OCI-LY7 (cell line): ENCODE measurements around the gene WDR91. TPM values are rescaled to one million over a fixed set of nuclear protein-coding genes. Genes with fewer than 3 reads are reported as not detected.
A peak's percentile ranks its signal among the peaks of the same experiment; 100 is the strongest.

Experiments
- BruUV-seq: library from RNA; stranded (reverse); fragments of 400-500 nt; replicated peaks from 2 replicates; lab custom pipeline; 2021; lab: Mats Ljungman, UMichigan
- CTCF ChIA-PET: fragments of 300-600 bp; sonication (Branson Sonifier 250); formaldehyde crosslinking; loops from one replicate; lab custom pipeline; 2022; ENCODE audit warnings: antibody characterized with exemption; ENCODE audit not compliant: unreplicated experiment; lab: Charles Lee
- POLR2A ChIA-PET: fragments of 300-600 bp; sonication (Branson Sonifier 250); formaldehyde crosslinking; loops from one replicate; lab custom pipeline; 2022; ENCODE audit warnings: antibody characterized with exemption; lab: Charles Lee
- DNase-seq: peaks from one replicate; pipeline ENCODE4 v3.0.0-alpha.2; 2015; ENCODE audit warnings: low spot score
- H2AFZ ChIP-seq: fragments of 200-600 bp; sonication (generic), shearing (Covaris generic); 2 replicates; pipeline ENCODE4 v1.6.1; 2014; ENCODE audit warnings: mild to moderate bottlenecking, antibody characterized with exemption, low read length, moderate library complexity
- H3K27ac ChIP-seq: fragments of 200-600 bp; sonication (generic); 2 replicates; pipeline ENCODE4 v1.5.1; 2014; ENCODE audit warnings: mixed run types, low read depth, mild to moderate bottlenecking, moderate library complexity, low read length, inconsistent platforms; ENCODE audit not compliant: poor library complexity, severe bottlenecking
- H3K36me3 ChIP-seq: fragments of 200-600 bp; sonication (generic); 2 replicates; pipeline ENCODE4 v1.6.1; 2014; ENCODE audit warnings: mild to moderate bottlenecking, antibody characterized with exemption, low read length, moderate library complexity, mixed read lengths; ENCODE audit not compliant: insufficient read depth
- H3K4me1 ChIP-seq: fragments of 200-600 bp; sonication (generic); 2 replicates; pipeline ENCODE4 v1.5.1; 2014; ENCODE audit warnings: mild to moderate bottlenecking, low read length; ENCODE audit not compliant: insufficient read depth, poor library complexity, severe bottlenecking
- H3K4me2 ChIP-seq: fragments of 200-600 bp; sonication (generic); 2 replicates; pipeline ENCODE4 v1.6.1; 2014; ENCODE audit warnings: mild to moderate bottlenecking, low read length
- H3K4me3 ChIP-seq: fragments of 200-600 bp; sonication (generic); 2 replicates; pipeline ENCODE4 v1.5.1; 2014; ENCODE audit warnings: mild to moderate bottlenecking, low read depth, low read length; ENCODE audit not compliant: poor library complexity, severe bottlenecking
- H3K79me2 ChIP-seq: fragments of 200-600 bp; sonication (generic); 2 replicates; pipeline ENCODE4 v1.6.1; 2016; ENCODE audit warnings: low read depth, mild to moderate bottlenecking, low read length, moderate library complexity, mixed read lengths; ENCODE audit not compliant: insufficient read depth
- H3K9me2 ChIP-seq: fragments of 200-600 bp; sonication (generic); 2 replicates; pipeline ENCODE4 v1.6.1; 2016; ENCODE audit warnings: mild to moderate bottlenecking, low read length, mixed read lengths; ENCODE audit not compliant: insufficient read depth
- H3K9me3 ChIP-seq: fragments of 200-600 bp; sonication (generic); 2 replicates; pipeline ENCODE4 v1.6.1; 2014; ENCODE audit warnings: mild to moderate bottlenecking, mixed run types, low read length, mixed read lengths
- H4K20me1 ChIP-seq: fragments of 200-600 bp; sonication (generic); 2 replicates; pipeline ENCODE4 v1.6.1; 2014; ENCODE audit warnings: mild to moderate bottlenecking, antibody characterized with exemption, low read length, moderate library complexity, mixed read lengths; ENCODE audit not compliant: insufficient read depth
- EZH2phosphoT487 ChIP-seq: fragments of 200-600 bp; sonication (generic); IDR thresholded peaks from 2 replicates; pipeline ENCODE4 v1.6.1; 2018; ENCODE audit warnings: low read depth, borderline replicate concordance, mild to moderate bottlenecking, mixed run types, antibody characterized with exemption, low read length, moderate library complexity, mixed read lengths
- intact Hi-C: fragments of 100-400 bp; cut with micrococcal nuclease; formaldehyde crosslinking; loops from one replicate; pipeline ENCODE4 v1.10.0; 2022; ENCODE audit not compliant: unreplicated experiment
- total RNA-seq, 2 experiments: library from RNA; depleted of rRNA in 1 of 2; stranded (reverse); fragments of >200 nt in 1 of 2; shearing (Covaris generic) in 1 of 2; gene quantifications; 2 replicates each; pipeline ENCODE4 v1.2.3, GENCODE V29; 2014 to 2022
- TF ChIP-seq, protein P1 (sequence below): fragments of 200-600 bp; sonication (generic); conservative IDR thresholded peaks from 2 replicates; pipeline ENCODE4 v1.5.1; 2014; ENCODE audit warnings: mild to moderate bottlenecking, antibody characterized with exemption, low read length, moderate library complexity, mixed read lengths

The WDR91 gene
- total RNA-seq, 2 experiments from 2014 or later = 13.6 to 17.1 TPM

- no peaks in the 10 kb centered on the region for H4K20me1 ChIP-seq
- ChIA-PET CTCF (no interaction called here), POLR2A (interaction anchor here (0.6 to 2.9 kb wide), 3 partner anchors 10 to 82 kb away, joined by 3 to 34 read pairs (median 7); partner anchors contain the start of gene CYREN)
- peaks cover 25% of the 10 kb centered on the region for H3K4me1 ChIP-seq
- H2AFZ ChIP-seq = no peak overlapping the region
- intact Hi-C loops = no loop called here
- no peak overlapping the region for H3K4me3 ChIP-seq
- peaks cover 49% of the 10 kb centered on the region for H3K36me3 ChIP-seq
- H3K79me2 ChIP-seq = no peaks in the 10 kb centered on the region
- H3K9me3 ChIP-seq = peaks cover 59% of the 10 kb centered on the region
- TF ChIP-seq, protein P1, sequence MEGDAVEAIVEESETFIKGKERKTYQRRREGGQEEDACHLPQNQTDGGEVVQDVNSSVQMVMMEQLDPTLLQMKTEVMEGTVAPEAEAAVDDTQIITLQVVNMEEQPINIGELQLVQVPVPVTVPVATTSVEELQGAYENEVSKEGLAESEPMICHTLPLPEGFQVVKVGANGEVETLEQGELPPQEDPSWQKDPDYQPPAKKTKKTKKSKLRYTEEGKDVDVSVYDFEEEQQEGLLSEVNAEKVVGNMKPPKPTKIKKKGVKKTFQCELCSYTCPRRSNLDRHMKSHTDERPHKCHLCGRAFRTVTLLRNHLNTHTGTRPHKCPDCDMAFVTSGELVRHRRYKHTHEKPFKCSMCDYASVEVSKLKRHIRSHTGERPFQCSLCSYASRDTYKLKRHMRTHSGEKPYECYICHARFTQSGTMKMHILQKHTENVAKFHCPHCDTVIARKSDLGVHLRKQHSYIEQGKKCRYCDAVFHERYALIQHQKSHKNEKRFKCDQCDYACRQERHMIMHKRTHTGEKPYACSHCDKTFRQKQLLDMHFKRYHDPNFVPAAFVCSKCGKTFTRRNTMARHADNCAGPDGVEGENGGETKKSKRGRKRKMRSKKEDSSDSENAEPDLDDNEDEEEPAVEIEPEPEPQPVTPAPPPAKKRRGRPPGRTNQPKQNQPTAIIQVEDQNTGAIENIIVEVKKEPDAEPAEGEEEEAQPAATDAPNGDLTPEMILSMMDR = no peak
- no peak for TF ChIP-seq EZH2phosphoT487
- no peak overlapping the region for H3K27ac ChIP-seq
- no peak for DNase-seq
- BruUV-seq = no TSS peak
- no peaks in the 10 kb centered on the region for H3K9me2 ChIP-seq
- H3K4me2 ChIP-seq = no peak overlapping the region
Observed at GRCh38 chr7:135158874-135159273, 52.5 kb downstream of the WDR91 start.

GRCh38 chr7:135158141-135158655 lies 53.1 kb downstream of the WDR91 start:
- ChIA-PET CTCF (no interaction called here), POLR2A (interaction anchor here (0.6 to 2.3 kb wide), 2 partner anchors 9 to 81 kb away, joined by 3 to 7 read pairs; no protein-coding TSS in a partner anchor)
- BruUV-seq = no TSS peak
- H3K4me1 ChIP-seq = peaks cover 25% of the 10 kb centered on the region
- no peaks in the 10 kb centered on the region for H4K20me1 ChIP-seq
- no peak overlapping the region for H2AFZ ChIP-seq
- H3K9me2 ChIP-seq = no peaks in the 10 kb centered on the region
- intact Hi-C loops = no loop called here
- H3K27ac ChIP-seq = no peak overlapping the region
- no peak for TF ChIP-seq EZH2phosphoT487
- TF ChIP-seq, protein P1 = no peak
- H3K4me2 ChIP-seq = no peak overlapping the region
- H3K79me2 ChIP-seq = no peaks in the 10 kb centered on the region
- peaks cover 59% of the 10 kb centered on the region for H3K9me3 ChIP-seq
- peaks cover 45% of the 10 kb centered on the region for H3K36me3 ChIP-seq
- DNase-seq = no peak
- H3K4me3 ChIP-seq = no peak overlapping the region

- no peak overlapping the region for H3K4me2 ChIP-seq
- peaks cover 27% of the 10 kb centered on the region for H3K36me3 ChIP-seq
- POLR2A ChIA-PET = no interaction called here
- no peaks in the 10 kb centered on the region for H3K9me2 ChIP-seq
- no peak overlapping the region for H3K27ac ChIP-seq
- peak; percentile 22 for DNase-seq
- H3K9me3 ChIP-seq = peaks cover 40% of the 10 kb centered on the region
- TF ChIP-seq EZH2phosphoT487 = no peak
- TF ChIP-seq, protein P1 = no peak
- CTCF ChIA-PET = no interaction called here
- no TSS peak for BruUV-seq
- H3K4me1 ChIP-seq = peaks cover 20% of the 10 kb centered on the region
- H2AFZ ChIP-seq = no peak overlapping the region
- H4K20me1 ChIP-seq = no peaks in the 10 kb centered on the region
- intact Hi-C loops = no loop called here
- H3K79me2 ChIP-seq = no peaks in the 10 kb centered on the region
- no peak overlapping the region for H3K4me3 ChIP-seq
Observed at GRCh38 chr7:135156290-135156689, 55.0 kb downstream of the WDR91 start.
